HepG2 (cell line): Measurements from ENCODE around the gene SNX21. TPM values are rescaled to one million over a fixed set of nuclear protein-coding genes. Genes with fewer than 3 reads are reported as not detected.

Experiments used
- CSRNP2 ChIP-seq: sonication (generic); formaldehyde crosslinking; conservative IDR thresholded peaks from 2 replicates; pipeline ENCODE4 v1.8.0; 2022; ENCODE audit warnings: low read depth, missing genetic modification reagents
- FOXO4 ChIP-seq: sonication (generic); formaldehyde crosslinking; conservative IDR thresholded peaks from 2 replicates; pipeline ENCODE4 v1.8.1; 2023; ENCODE audit warnings: missing genetic modification reagents
- NFAT5 ChIP-seq: sonication (generic); formaldehyde crosslinking; IDR thresholded peaks from 2 replicates; pipeline ENCODE4 v1.4.0; 2020; ENCODE audit warnings: missing genetic modification reagents
- NFRKB ChIP-seq: fragments of 450-650 bp; IDR thresholded peaks from 2 replicates; pipeline ENCODE4 v1.6.1; 2017
- REST ChIP-seq, 2 experiments: IDR thresholded peaks; 2 replicates each; pipeline ENCODE4 v1.6.1; 2011 to 2012; ENCODE audit warnings: low read length in 2 of 2, borderline replicate concordance in 1 of 2, low read depth in 1 of 2, mild to moderate bottlenecking in 1 of 2, moderate library complexity in 1 of 2
- SAFB2 ChIP-seq: sonication (generic); formaldehyde crosslinking; IDR thresholded peaks from 2 replicates; pipeline ENCODE4 v1.5.1; 2020; ENCODE audit warnings: missing genetic modification reagents, low read depth, mild to moderate bottlenecking, borderline replicate concordance
- SIN3A ChIP-seq: IDR thresholded peaks from 2 replicates; pipeline ENCODE4 v1.6.1; 2011; ENCODE audit warnings: low read depth, mild to moderate bottlenecking, control low read depth, low read length, borderline replicate concordance
- SMARCC2 ChIP-seq: fragments of 450-650 bp; IDR thresholded peaks from 2 replicates; pipeline ENCODE4 v1.6.1; 2017; ENCODE audit warnings: antibody characterized with exemption, mild to moderate bottlenecking
- SRSF9 ChIP-seq: fragments of 200-400 bp; formaldehyde crosslinking; IDR thresholded peaks from 2 replicates; pipeline ENCODE4 v1.6.1; 2018; ENCODE audit warnings: borderline replicate concordance, mild to moderate bottlenecking, low read depth, low read length; ENCODE audit not compliant: insufficient read depth, poor library complexity, severe bottlenecking
- TAF1 ChIP-seq: sonication (generic); formaldehyde crosslinking; IDR thresholded peaks from 2 replicates; pipeline ENCODE4 v1.4.0; 2020; ENCODE audit warnings: missing genetic modification reagents
- TOPORS ChIP-seq: sonication (generic); formaldehyde crosslinking; IDR thresholded peaks from 2 replicates; pipeline ENCODE4 v1.8.0; 2023; ENCODE audit warnings: mild to moderate bottlenecking, missing genetic modification reagents
- ZNF713 ChIP-seq: sonication (generic); formaldehyde crosslinking; IDR thresholded peaks from 2 replicates; pipeline ENCODE4 v1.4.0; 2020; ENCODE audit warnings: mild to moderate bottlenecking, missing genetic modification reagents
- ZNF720 ChIP-seq: sonication (generic); formaldehyde crosslinking; IDR thresholded peaks from 2 replicates; pipeline ENCODE4 v1.4.0; 2020; ENCODE audit warnings: missing genetic modification reagents
- polyA plus RNA-seq, 8 experiments: library from polyadenylated mRNA; depleted of rRNA in 3 of 8; stranded (reverse) in 7 of 8; unstranded in 1 of 8; fragments of >200 nt; fragmentation: Illumina TruSeq in 4 of 8; extraction: Trizol in 4 of 8; gene quantifications; 2 replicates each; pipeline versions ENCODE4 v1.2.1 to v1.2.3, GENCODE V29; 2011 to 2016; ENCODE audit warnings: low read depth in 4 of 8, missing spikeins in 1 of 8, mixed read lengths in 1 of 8; ENCODE audit not compliant: insufficient read depth in 1 of 8
- total RNA-seq, 5 experiments: library from RNA; depleted of rRNA; stranded (reverse); fragments of >200 nt; fragmentation: Illumina TruSeq; extraction: Trizol; gene quantifications; 2 replicates each; pipeline ENCODE4 v1.2.3, GENCODE V29; 2016; ENCODE audit warnings: low read depth in 1 of 5

Gene SNX21
- total and polyA plus RNA-seq, 2 of the 13 experiments (the other 11 are each of a cell fraction or from before 2014, with no cell fraction given): 7.7 to 12.8 TPM

- TF ChIP-seq NFAT5 (CRISPR knock-in tag) (peak; percentile 98), SRSF9 (no peak), TOPORS (CRISPR knock-in tag) (peak; percentile 99), ZNF720 (no peak), ZNF713 (CRISPR knock-in tag) (no peak; the same call in 1 of the 2 replicates), CSRNP2 (peak; percentile 94; the same call in 1 of the 2 replicates), SAFB2 (CRISPR knock-in tag) (peak; percentile 99), NFRKB (peak; percentile 70; the same call in 1 of the 2 replicates), SIN3A (peak; percentile 100), REST (IDR thresholded peaks at IDR 0.05; ENCODE audit: borderline replicate concordance in 1 of 2, low read depth in 1 of 2, low read length in 2 of 2) (peak in 1 of 2 experiments; percentile 80; a peak in 2 of 4 replicates), TAF1 (CRISPR knock-in tag) (peak; percentile 97), FOXO4 (CRISPR knock-in tag) (no peak), SMARCC2 (no peak)
These were observed 57.7 kb downstream of the SNX21 start, which contains the start of the genes CTSA and NEURL2 (continued) for GRCh38 chr20:45890985-45891983.
